HL-60 (cell line): Measurements from ENCODE around the gene OR3A3.

Source experiments
- CTCF ChIP-seq: IDR thresholded peaks from one replicate; pipeline ENCODE4 v1.5.1; 2011; ENCODE audit warnings: low read length, control low read depth, inconsistent platforms; ENCODE audit not compliant: insufficient read depth
- GABPA ChIP-seq: IDR thresholded peaks from 2 replicates; pipeline ENCODE4 v1.6.1; 2012; ENCODE audit warnings: low read depth
- POLR2AphosphoS5 ChIP-seq: IDR thresholded peaks from 2 replicates; pipeline ENCODE4 v1.6.1; 2012; ENCODE audit warnings: low read depth
- REST ChIP-seq: IDR thresholded peaks from 2 replicates; pipeline ENCODE4 v1.6.1; 2012; ENCODE audit warnings: low read depth; ENCODE audit not compliant: insufficient replicate concordance
- SPI1 ChIP-seq: IDR thresholded peaks from 2 replicates; pipeline ENCODE4 v1.6.1; 2012; ENCODE audit warnings: low read depth, mild to moderate bottlenecking, borderline replicate concordance

GRCh38 chr17:3472137-3472536, 61.0 kb downstream of the OR3A3 start:
- TF ChIP-seq CTCF (no peak), GABPA (no peak), SPI1 (no peak), POLR2AphosphoS5 (no peak), REST (no peak)
